ENCODE measurements around the gene SERPINB2. TPM values are rescaled to one million over a fixed set of nuclear protein-coding genes. Genes with fewer than 3 reads are reported as not detected.

SERPINB2 gene
- total RNA-seq, 3 donors from 2014 or later (not counting 1 experiment from before 2014, with no cell fraction given): 1.4 to 9.0 TPM; not detected in 1

DNA sequence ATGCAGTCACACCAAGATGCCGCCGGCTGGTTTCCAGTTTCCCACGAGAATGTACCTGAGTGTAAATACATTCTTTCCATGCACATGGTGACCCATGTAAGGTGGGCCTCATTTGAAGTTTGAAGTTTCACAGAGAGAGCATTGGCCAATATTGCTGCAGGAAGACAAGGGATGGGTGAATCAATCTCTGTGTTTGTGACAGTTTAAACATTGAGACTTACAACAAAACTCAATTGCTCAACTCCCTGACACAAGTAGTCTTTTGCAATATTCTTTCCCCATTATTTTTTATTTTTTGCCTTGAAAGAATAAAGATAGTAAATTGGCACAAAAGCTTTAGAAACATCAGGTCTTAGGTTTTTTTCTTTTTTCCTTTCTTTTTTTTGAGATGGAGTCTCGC, 5.1 kb downstream of the SERPINB2 start:
- intact Hi-C loops (cut with micrococcal nuclease): no loop called here
- no peaks in the 10 kb centered on the region for H3K9me3 Mint-ChIP-seq
- no peaks in the 10 kb centered on the region for H3K4me1 ChIP-seq (ENCODE audit: control insufficient read depth, insufficient read depth, low read length)
- H3K36me3 Mint-ChIP-seq: no peaks in the 10 kb centered on the region
- no peaks in the 10 kb centered on the region for H3K27me3 ChIP-seq (ENCODE audit: control insufficient read depth, insufficient read depth, low read length)
- no peak overlapping the region for H3K27ac Mint-ChIP-seq
- TF ChIP-seq CTCF (IDR thresholded peaks at IDR 0.05): no peak
- no peak overlapping the region for H3K4me3 ChIP-seq (ENCODE audit: low read length)
- H3K9me3 ChIP-seq (ENCODE audit: control insufficient read depth, insufficient read depth, low read length): no peaks in the 10 kb centered on the region
- no peaks in the 10 kb centered on the region for H3K4me1 Mint-ChIP-seq
- no peak for ATAC-seq
- H3K4me3 Mint-ChIP-seq: no peak overlapping the region
- no peak for DNase-seq
- WGBS (ENCODE audit: insufficient coverage): 84% methylated on average over 4 of the region's 4 CpGs
- peaks cover 12 to 31% of the 10 kb centered on the region in 2 donors for H3K27me3 Mint-ChIP-seq (ENCODE audit: low read depth in 2 of 2)
- no peaks in the 10 kb centered on the region for H3K36me3 ChIP-seq (ENCODE audit: control insufficient read depth, insufficient read depth, low read length)
- no peak overlapping the region for H3K27ac ChIP-seq (ENCODE audit: low read length)

GRCh38 chr18:63894106-63894772, 6.7 kb downstream of the SERPINB2 start:
- no peak for TF ChIP-seq CTCF (IDR thresholded peaks at IDR 0.05)
- no peak for DNase-seq
- Histone ChIP-seq H3K9me3 (ENCODE audit: control insufficient read depth, insufficient read depth, low read length) (no peaks in the 10 kb centered on the region), H3K4me3 (ENCODE audit: low read length) (no peak overlapping the region), H3K27ac (ENCODE audit: low read length) (no peak overlapping the region), H3K27me3 (ENCODE audit: control insufficient read depth, insufficient read depth, low read length) (no peaks in the 10 kb centered on the region), H3K4me1 (ENCODE audit: control insufficient read depth, insufficient read depth, low read length) (no peaks in the 10 kb centered on the region), H3K36me3 (ENCODE audit: control insufficient read depth, insufficient read depth, low read length) (no peaks in the 10 kb centered on the region)
- no peaks in the 10 kb centered on the region for H3K4me1 Mint-ChIP-seq
- 84% methylated on average over 5 of the region's 6 CpGs for WGBS (ENCODE audit: insufficient coverage)
- H3K9me3 Mint-ChIP-seq: no peaks in the 10 kb centered on the region
- intact Hi-C loops (cut with micrococcal nuclease): no loop called here
- no peak overlapping the region for H3K27ac Mint-ChIP-seq
- H3K4me3 Mint-ChIP-seq: no peak overlapping the region
- no peaks in the 10 kb centered on the region for H3K36me3 Mint-ChIP-seq
- ATAC-seq: no peak
- peaks cover 13 to 30% of the 10 kb centered on the region in 2 donors for H3K27me3 Mint-ChIP-seq (ENCODE audit: low read depth in 2 of 2)

GRCh38 chr18:63895190-63895589, 7.7 kb downstream of the SERPINB2 start:
- no peaks in the 10 kb centered on the region for H3K36me3 ChIP-seq (ENCODE audit: control insufficient read depth, insufficient read depth, low read length)

More at GRCh38 chr18:63895190-63895589, 7.7 kb downstream of the SERPINB2 start:
- H3K4me3 Mint-ChIP-seq: no peak overlapping the region
- no peaks in the 10 kb centered on the region for H3K36me3 Mint-ChIP-seq
- DNase-seq (no peak), ATAC-seq (no peak)
- H3K27me3 ChIP-seq (ENCODE audit: control insufficient read depth, insufficient read depth, low read length): no peaks in the 10 kb centered on the region
- WGBS (ENCODE audit: insufficient coverage): 32% methylated on average over 6 of the region's 6 CpGs
- peaks cover 9 to 21% of the 10 kb centered on the region in 2 donors for H3K27me3 Mint-ChIP-seq (ENCODE audit: low read depth in 2 of 2)
- no peaks in the 10 kb centered on the region for H3K9me3 Mint-ChIP-seq
- TF ChIP-seq CTCF (IDR thresholded peaks at IDR 0.05): no peak
- intact Hi-C loops (cut with micrococcal nuclease): no loop called here
- H3K4me1 ChIP-seq (ENCODE audit: control insufficient read depth, insufficient read depth, low read length): no peaks in the 10 kb centered on the region
- H3K9me3 ChIP-seq (ENCODE audit: control insufficient read depth, insufficient read depth, low read length): no peaks in the 10 kb centered on the region
- no peaks in the 10 kb centered on the region for H3K4me1 Mint-ChIP-seq
- H3K27ac Mint-ChIP-seq: no peak overlapping the region
- no peak overlapping the region for H3K4me3 ChIP-seq (ENCODE audit: low read length)
- no peak overlapping the region for H3K27ac ChIP-seq (ENCODE audit: low read length)

Data from natural killer cell (primary cell).